NCI-H1436 (cell line): Measurements from ENCODE around the gene TPMT.

Experiments used
- DNase-seq: peaks from one replicate; lab custom pipeline; 2025; lab: John Stamatoyannopoulos, UW

The TPMT gene

DNA sequence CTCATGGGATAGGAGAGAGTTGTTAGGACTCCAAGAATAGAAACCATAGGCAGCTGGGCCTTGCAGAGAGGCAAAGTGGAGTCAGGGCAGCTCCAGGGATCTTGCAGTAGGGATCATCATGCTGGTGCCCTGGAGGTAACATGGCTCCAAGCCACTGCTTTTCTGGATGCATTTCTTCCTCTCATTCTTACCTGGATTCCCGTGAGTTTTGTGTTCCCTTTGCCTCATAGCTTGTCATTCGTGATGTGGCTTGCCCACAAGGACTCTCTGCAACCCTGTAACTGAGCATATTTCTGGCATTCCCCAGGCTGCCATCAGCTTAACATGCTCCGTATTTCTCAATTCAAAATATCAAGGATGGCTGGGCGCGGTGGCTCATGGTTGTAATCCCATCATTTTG, 37.7 kb downstream of the TPMT start:
- DNase-seq, result no peak

DNA sequence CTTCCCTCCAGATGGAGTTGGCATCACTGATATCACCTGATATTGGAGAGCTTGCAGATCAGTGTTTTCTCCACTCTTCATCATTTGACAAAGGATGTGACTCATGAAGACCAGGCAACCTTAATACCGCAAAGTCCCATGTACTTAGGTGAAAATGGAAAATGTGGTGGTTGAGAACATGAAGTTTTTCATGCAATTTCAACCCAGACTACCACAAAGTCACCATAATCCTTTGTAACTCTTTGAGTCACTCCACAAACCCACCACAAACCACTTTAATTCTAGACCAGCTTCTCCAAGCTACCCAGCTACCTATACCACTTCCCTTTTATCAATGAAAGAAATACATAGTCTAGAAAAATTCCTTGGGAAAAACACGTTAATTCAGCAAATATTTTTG, 39.5 kb downstream of the TPMT start:
- DNase-seq, result no peak

GRCh38 chr6:18110162-18110561, 44.7 kb downstream of the TPMT start:
- DNase-seq, result no peak

DNA sequence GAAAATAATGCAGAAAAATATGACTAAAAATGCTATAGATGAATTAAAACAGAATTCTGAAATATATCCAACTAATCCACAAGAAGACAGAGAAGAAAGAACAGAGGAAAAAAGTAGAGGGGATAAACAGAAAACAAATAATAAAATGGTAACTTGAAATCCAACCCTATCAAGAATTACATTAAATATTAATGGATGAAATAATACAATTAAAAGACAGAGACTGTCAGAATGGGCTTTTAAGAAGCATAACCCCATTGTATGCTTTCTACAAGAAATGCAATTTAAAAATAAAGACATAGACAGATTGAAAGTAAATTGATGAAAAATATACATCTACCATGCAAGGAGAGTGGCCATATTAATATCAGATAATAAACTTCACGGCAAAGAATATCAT, 47.8 kb downstream of the TPMT start:
- DNase-seq, result no peak

GRCh38 chr6:18102783-18103509, 51.9 kb downstream of the TPMT start:
- DNase-seq, result no peak

GRCh38 chr6:18101873-18102272, 53.0 kb downstream of the TPMT start:
- no peak for DNase-seq

- DNase-seq, result no peak
These were observed 53.6 kb downstream of the TPMT start for GRCh38 chr6:18101271-18101670.

GRCh38 chr6:18100296-18100695, 54.6 kb downstream of the TPMT start:
- no peak for DNase-seq

GRCh38 chr6:18099511-18099910, 55.4 kb downstream of the TPMT start:
- no peak for DNase-seq

GRCh38 chr6:18096423-18096822, 58.5 kb downstream of the TPMT start:
- DNase-seq, result no peak

DNA sequence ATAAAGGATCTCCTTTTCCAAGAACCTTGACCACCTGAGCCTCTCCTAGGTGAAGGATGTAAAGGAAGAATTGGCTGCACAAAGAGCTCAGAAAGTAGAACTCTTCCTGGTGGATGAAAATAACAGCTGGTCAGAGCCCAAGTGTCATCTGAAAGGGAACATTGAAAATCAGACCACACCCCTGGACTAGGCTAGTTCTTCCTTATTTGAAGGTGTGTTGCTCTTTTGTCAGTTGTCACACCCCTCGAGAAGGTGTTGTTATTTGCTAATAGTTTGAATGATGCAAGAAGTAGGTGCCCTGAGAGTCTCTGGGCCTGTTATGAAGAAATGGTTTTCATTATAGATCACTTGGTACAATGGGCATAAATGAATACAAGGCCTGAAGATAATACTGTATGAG, 63.5 kb downstream of the TPMT start:
- DNase-seq, result no peak

DNA sequence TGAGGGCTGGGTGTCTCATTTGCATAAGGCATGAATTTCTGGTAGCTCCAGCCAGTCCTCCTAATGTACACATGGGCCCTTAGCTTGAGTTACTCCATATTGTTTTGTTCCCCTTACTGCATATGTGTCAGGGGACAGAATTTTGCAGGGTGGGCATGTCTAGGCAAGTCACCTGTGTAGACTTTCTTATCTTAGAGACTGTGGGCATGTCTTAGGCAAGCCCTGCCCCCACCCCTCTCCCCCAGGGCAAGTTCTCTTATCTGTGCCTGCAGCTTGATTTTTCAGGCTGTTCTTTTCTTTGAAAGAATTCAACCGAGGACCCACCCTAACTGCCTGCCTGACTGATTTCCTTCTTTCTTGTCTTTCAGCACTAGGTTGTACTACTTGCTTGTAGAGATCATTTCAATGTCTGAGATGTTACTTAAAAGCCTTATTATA, 64.5 kb downstream of the TPMT start:
- DNase-seq, result no peak

DNA sequence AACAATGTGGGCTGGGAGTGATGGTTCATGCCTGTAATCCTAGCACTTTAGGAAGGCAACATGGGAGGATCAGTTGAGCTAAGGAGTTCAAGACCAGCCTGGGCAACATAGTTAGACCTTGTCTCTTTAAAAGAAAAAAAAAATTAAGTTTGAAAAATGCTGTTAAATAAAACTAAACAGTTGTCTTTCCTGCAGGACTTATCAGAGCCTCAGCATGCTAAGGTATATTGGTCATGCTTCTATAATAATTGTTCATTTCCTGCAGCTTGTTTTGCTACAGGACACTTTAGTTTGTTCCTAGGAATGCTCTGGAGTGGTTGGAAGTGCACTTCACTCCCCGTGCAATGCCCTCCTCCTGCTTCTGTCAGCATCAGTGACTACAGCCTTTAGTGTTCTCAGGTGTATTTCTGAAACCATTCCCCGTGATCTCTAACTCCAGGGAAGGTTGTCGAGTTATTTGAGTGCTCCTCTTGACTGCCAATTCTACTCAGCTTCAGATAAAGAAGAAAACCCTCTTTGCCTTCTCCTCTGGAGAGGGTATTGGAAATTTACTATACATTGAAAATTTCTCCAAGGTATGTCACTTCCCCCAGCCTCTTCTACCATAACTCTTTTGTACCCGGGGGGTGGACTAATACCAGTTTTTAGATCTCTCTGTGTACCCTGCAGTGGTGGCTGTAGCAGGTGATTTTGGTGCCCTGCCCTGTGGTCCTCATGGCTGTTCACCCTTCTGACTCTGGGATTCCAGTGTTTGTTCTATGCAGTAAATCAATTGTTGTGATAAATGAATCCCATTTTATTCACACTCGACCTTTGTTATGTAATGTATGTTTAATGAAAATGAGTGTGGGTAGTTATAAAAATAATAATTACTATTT, 66.2 kb downstream of the TPMT start:
- DNase-seq, result no peak

- DNase-seq, result no peak
These were observed 67.3 kb downstream of the TPMT start for GRCh38 chr6:18087396-18088165.

GRCh38 chr6:18081025-18081668, 73.7 kb downstream of the TPMT start:
- DNase-seq, result no peak

DNA sequence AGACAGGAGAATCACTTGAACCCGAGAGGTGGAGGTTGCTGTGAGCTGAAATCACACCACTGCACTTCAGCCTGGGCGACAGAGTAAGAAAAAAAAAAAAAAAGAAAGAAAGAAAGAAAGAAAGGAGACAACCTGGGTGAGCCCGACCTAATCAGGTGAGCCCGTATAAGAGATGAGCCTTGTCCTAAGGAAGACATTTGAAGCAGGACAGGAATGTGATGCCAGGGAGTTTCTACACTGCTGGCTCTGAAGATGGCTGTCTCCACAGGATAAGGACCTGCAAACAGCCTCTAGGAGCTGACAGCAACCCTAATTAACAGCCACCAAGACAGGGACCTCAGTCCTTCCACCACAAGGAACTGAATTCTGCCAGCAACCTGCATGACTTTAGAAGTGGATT, 74.3 kb downstream of the TPMT start:
- DNase-seq, result no peak

DNA sequence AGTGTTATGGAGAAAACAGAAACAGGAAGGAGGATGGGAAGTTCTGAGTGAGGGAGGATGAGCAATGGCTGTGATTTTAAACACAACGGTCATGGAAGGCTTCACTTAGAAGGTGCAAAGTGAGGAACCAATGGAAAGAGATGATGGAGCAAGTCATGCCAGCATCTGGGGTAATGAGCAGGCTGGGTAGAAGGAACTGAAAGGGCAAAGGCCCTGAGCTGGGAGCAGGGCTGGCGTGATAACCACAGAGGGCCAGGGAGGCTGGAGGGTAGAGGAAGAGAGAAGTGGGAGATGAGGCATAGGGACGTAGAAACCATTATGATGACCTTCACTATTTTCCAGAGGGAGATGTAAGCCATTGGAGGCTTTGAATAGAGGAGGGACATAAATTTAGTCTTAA, 76.0 kb downstream of the TPMT start:
- DNase-seq, result no peak
